ENCODE results near the gene MPL. TPM values are rescaled to one million over a fixed set of nuclear protein-coding genes. Genes with fewer than 3 reads are reported as not detected.

MPL gene
- total RNA-seq, 2 experiments from 2014 or later = not detected

DNA sequence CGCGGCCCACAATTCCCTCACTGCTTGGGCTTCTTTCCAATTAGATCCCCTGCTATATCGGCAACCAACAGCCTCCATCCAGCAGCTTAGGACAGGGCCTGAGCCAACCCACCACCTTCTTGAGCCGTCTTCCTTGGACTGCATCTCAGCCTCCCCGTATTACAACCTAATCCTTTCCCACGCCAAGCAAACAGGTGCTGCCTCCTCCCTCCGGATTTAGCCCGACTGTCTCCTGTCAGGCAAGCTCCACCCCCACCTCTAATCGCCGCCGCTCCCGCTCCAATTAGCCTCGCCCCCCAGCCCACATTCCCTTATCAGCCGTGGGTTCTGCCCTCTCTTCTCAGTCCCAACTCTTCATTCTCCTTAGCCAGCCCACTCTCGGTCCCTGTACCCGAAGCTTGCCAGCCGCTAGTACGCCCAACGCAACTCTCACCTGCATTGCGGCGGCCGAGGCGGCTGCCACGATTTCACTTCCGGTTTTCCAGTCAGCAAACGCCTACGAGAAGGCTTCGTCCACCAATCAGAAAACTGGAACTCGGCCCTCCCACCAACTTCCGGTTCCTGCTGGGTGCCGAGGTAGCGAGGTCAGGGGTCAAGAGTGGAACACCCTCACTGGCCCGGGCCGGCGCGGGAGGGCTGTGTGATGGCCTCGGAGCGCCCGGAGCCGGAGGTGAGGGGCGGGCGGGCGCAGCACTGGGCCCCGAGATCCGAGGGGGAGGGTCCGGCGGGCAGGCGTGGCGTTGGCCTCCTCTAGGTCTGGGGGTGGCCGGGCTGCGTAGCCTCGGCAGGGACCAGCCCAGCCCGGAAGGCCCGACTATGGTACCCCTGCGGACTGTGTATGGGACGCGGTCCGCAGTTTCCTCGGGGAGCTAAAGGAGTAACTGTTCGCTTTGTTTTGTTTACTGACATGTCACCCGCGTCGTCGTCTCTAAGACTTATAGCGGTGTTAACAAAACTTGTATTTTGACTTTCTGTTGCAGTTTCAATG, 52.0 kb downstream of the MPL start, which contains the start of the genes MED8 and SZT2:
Gene MED8 (minus strand): TSS at position 475 of the 988 bp plus-strand sequence. CDS start 36 bp downstream, at position 439.
Gene SZT2 (plus strand): TSS at position 574 of the 988 bp plus-strand sequence. CDS start 70 bp downstream, at position 644.
- intact Hi-C loops (cut with DNase I, micrococcal nuclease) = loop anchor here in 1 of 2 experiments (1.0 to 5.0 kb wide), 4 partner anchors 21 to 217 kb away; partner anchors contain the start of genes CDC20, CFAP57, EBNA1BP2 and ELOVL1
- H3K27me3 ChIP-seq (ENCODE audit: control insufficient read depth in 1 of 2, insufficient read depth in 2 of 2, low read length in 2 of 2) = no peaks in the 10 kb centered on the region
- H3K9me3 ChIP-seq (ENCODE audit: control insufficient read depth in 1 of 2, insufficient read depth in 1 of 2, low read length in 2 of 2) = no peaks in the 10 kb centered on the region
- H3K27me3 Mint-ChIP-seq = no peaks in the 10 kb centered on the region
- peaks cover 44% of the 10 kb centered on the region for H3K4me1 Mint-ChIP-seq (ENCODE audit: low read depth)
- peaks cover 67% of the 10 kb centered on the region for H3K36me3 Mint-ChIP-seq (ENCODE audit: low read depth)
- TF ChIP-seq, protein P1, sequence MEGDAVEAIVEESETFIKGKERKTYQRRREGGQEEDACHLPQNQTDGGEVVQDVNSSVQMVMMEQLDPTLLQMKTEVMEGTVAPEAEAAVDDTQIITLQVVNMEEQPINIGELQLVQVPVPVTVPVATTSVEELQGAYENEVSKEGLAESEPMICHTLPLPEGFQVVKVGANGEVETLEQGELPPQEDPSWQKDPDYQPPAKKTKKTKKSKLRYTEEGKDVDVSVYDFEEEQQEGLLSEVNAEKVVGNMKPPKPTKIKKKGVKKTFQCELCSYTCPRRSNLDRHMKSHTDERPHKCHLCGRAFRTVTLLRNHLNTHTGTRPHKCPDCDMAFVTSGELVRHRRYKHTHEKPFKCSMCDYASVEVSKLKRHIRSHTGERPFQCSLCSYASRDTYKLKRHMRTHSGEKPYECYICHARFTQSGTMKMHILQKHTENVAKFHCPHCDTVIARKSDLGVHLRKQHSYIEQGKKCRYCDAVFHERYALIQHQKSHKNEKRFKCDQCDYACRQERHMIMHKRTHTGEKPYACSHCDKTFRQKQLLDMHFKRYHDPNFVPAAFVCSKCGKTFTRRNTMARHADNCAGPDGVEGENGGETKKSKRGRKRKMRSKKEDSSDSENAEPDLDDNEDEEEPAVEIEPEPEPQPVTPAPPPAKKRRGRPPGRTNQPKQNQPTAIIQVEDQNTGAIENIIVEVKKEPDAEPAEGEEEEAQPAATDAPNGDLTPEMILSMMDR (IDR thresholded peaks at IDR 0.05) = no peak
- peak; percentile 86 to 95 (median 92) for DNase-seq
- POLR2A ChIA-PET = interaction anchor here (0.6 to 4.5 kb wide), 12 partner anchors 7 to 261 kb away, joined by 3 to 24 read pairs (median 4); partner anchors contain the start of genes CDC20, ELOVL1, HYI and KDM4A
- H3K27ac Mint-ChIP-seq = peak within 1 kb of the TSS; percentile 86
- ATAC-seq (ENCODE audit: poor library complexity) = peak; percentile 89
- H3K36me3 ChIP-seq (ENCODE audit: insufficient read depth, low read length) = peaks cover 31% of the 10 kb centered on the region
- CTCF ChIA-PET = interaction anchor here (1.4 to 1.6 kb wide), 2 partner anchors 22 to 31 kb away, joined by 4 to 7 read pairs; partner anchors contain the start of genes CDC20 and ELOVL1
- peak within 1 kb of the TSS; percentile 55 for H3K27ac ChIP-seq (ENCODE audit: low read depth in 1 of 2, low read length in 2 of 2)
- H3K9me3 Mint-ChIP-seq = no peaks in the 10 kb centered on the region
- H3K4me1 ChIP-seq (ENCODE audit: insufficient read depth, low read length) = peaks cover 27% of the 10 kb centered on the region
- H3K4me3 Mint-ChIP-seq = peak within 1 kb of the TSS; percentile 100
- peak within 1 kb of the TSS; percentile 86 for H3K4me3 ChIP-seq (ENCODE audit: low read length)

DNA sequence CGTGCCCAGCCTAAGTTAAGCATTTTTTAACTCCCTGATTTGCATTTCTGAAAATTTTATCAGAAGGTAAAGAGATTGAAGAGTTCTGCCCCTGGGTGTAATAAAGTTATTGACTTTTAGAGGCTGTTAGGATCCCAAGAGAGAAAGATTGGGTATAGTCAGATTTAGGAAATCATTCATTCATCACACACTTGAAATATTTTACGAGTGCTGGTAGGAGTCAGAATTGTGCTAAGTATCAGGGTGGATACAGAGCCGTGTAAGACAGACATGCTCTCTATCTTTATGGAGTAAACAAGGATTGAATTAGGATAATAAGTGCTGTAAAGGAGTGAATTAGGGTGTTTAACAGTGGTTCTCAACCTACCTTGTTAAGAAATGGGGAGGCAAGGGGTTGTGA, 55.1 kb downstream of the MPL start:
- Mint-ChIP-seq H3K27me3 (no peaks in the 10 kb centered on the region), H3K4me1 (ENCODE audit: low read depth) (peaks cover 54% of the 10 kb centered on the region), H3K36me3 (ENCODE audit: low read depth) (peaks cover 55% of the 10 kb centered on the region), H3K9me3 (no peaks in the 10 kb centered on the region), H3K27ac (peak overlapping the region; percentile 0), H3K4me3 (no peak overlapping the region)
- H3K4me3 ChIP-seq (ENCODE audit: low read length) = no peak overlapping the region
- ChIA-PET CTCF (interaction anchor here (0.6 to 1.0 kb wide), 2 partner anchors 23 to 34 kb away, joined by 3 to 4 read pairs; no protein-coding TSS in a partner anchor), POLR2A (no interaction called here)
- TF ChIP-seq, protein P1 (IDR thresholded peaks at IDR 0.05) = no peak
- no peaks in the 10 kb centered on the region for H3K9me3 ChIP-seq (ENCODE audit: control insufficient read depth in 1 of 2, insufficient read depth in 1 of 2, low read length in 2 of 2)
- ATAC-seq (ENCODE audit: poor library complexity) = no peak
- H3K4me1 ChIP-seq (ENCODE audit: insufficient read depth, low read length) = peaks cover 27% of the 10 kb centered on the region
- no peak for DNase-seq
- peaks cover 6% of the 10 kb centered on the region for H3K36me3 ChIP-seq (ENCODE audit: insufficient read depth, low read length)
- no peak overlapping the region for H3K27ac ChIP-seq (ENCODE audit: low read depth in 1 of 2, low read length in 2 of 2)
- no peaks in the 10 kb centered on the region for H3K27me3 ChIP-seq (ENCODE audit: control insufficient read depth in 1 of 2, insufficient read depth in 2 of 2, low read length in 2 of 2)
- intact Hi-C loops (cut with DNase I, micrococcal nuclease) = no loop called here

DNA sequence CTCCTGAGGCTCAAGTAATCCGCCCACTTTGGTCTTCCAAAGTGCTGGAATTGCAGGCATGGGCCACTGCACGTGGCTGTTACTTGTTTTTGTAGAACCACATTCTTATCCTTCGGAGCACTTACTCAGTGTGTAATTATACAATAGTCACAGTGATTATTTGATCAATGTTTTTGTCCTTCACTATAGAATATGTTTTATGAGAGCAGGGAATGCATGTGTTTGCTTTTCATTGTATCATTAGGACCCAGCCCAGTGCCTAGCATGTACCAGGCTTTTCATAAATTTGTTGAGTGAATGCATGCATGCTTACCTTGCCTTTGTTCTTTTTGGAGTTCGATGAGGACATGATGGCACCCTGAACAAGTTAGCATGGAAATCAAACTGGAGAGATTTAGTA, 57.9 kb downstream of the MPL start:
- H3K4me1 Mint-ChIP-seq (ENCODE audit: low read depth) = peaks cover 37% of the 10 kb centered on the region
- no peak overlapping the region for H3K27ac Mint-ChIP-seq
- no peak overlapping the region for H3K27ac ChIP-seq (ENCODE audit: low read depth in 1 of 2, low read length in 2 of 2)
- H3K4me3 Mint-ChIP-seq = no peak overlapping the region
- TF ChIP-seq, protein P1 (IDR thresholded peaks at IDR 0.05) = no peak
- DNase-seq (no peak), ATAC-seq (ENCODE audit: poor library complexity) (no peak)
- H3K9me3 ChIP-seq (ENCODE audit: control insufficient read depth in 1 of 2, insufficient read depth in 1 of 2, low read length in 2 of 2) = no peaks in the 10 kb centered on the region
- H3K9me3 Mint-ChIP-seq = no peaks in the 10 kb centered on the region
- H3K4me3 ChIP-seq (ENCODE audit: low read length) = no peak overlapping the region
- no peaks in the 10 kb centered on the region for H3K27me3 Mint-ChIP-seq
- H3K36me3 ChIP-seq (ENCODE audit: insufficient read depth, low read length) = peaks cover 6% of the 10 kb centered on the region
- peaks cover 6% of the 10 kb centered on the region for H3K4me1 ChIP-seq (ENCODE audit: insufficient read depth, low read length)
- peaks cover 38% of the 10 kb centered on the region for H3K36me3 Mint-ChIP-seq (ENCODE audit: low read depth)
- POLR2A ChIA-PET = no interaction called here
- intact Hi-C loops (cut with DNase I, micrococcal nuclease) = no loop called here
- H3K27me3 ChIP-seq (ENCODE audit: control insufficient read depth in 1 of 2, insufficient read depth in 2 of 2, low read length in 2 of 2) = no peaks in the 10 kb centered on the region
- CTCF ChIA-PET = interaction anchor here (1.6 kb wide), 1 partner anchor 27 kb away, joined by 3 read pairs; the partner anchor contains the start of gene ELOVL1
